G401.6 (cell line): ENCODE measurements around the gene HIPK1.

Experiments used
- FAIRE-seq: peaks from 2 replicates; lab custom pipeline; 2012; peaks lifted over from hg19 to GRCh38; lab: Jason Lieb, UNC

Gene HIPK1

GRCh38 chr1:113928941-113929749, at the start of gene HIPK1:
HIPK1 (plus strand) TSS chr1:113929324.
- no peak for FAIRE-seq

GRCh38 chr1:113879739-113880038, 49.4 kb upstream of the HIPK1 start:
- FAIRE-seq = no peak

GRCh38 chr1:113881661-113882060, 47.5 kb upstream of the HIPK1 start:
- no peak for FAIRE-seq

GRCh38 chr1:113886417-113887401, 42.4 kb upstream of the HIPK1 start:
- no peak for FAIRE-seq

- no peak for FAIRE-seq
These were observed 41.5 kb upstream of the HIPK1 start, which contains the start of gene BCL2L15 for GRCh38 chr1:113887402-113888175. BCL2L15 (minus strand) TSS chr1:113887581; CDS start chr1:113887375, 206 bp downstream.

GRCh38 chr1:113890816-113891215, 38.3 kb upstream of the HIPK1 start:
- FAIRE-seq = no peak

- no peak for FAIRE-seq
These were observed 37.4 kb upstream of the HIPK1 start for GRCh38 chr1:113891631-113892220.

- no peak for FAIRE-seq
These were observed 35.9 kb upstream of the HIPK1 start for GRCh38 chr1:113893267-113893666.

GRCh38 chr1:113895098-113895497, 34.0 kb upstream of the HIPK1 start:
- FAIRE-seq = no peak

GRCh38 chr1:113895961-113896360, 33.2 kb upstream of the HIPK1 start:
- FAIRE-seq = no peak

GRCh38 chr1:113898241-113898814, 30.8 kb upstream of the HIPK1 start:
- FAIRE-seq = no peak

- no peak for FAIRE-seq
These were observed 30.0 kb upstream of the HIPK1 start for GRCh38 chr1:113899111-113899510.

GRCh38 chr1:113901191-113901590, 27.9 kb upstream of the HIPK1 start:
- FAIRE-seq = no peak

GRCh38 chr1:113903501-113904292, 25.4 kb upstream of the HIPK1 start:
- FAIRE-seq = no peak

GRCh38 chr1:113904293-113904673, 24.8 kb upstream of the HIPK1 start:
- no peak for FAIRE-seq

GRCh38 chr1:113904674-113905434, 24.3 kb upstream of the HIPK1 start, which contains the start of the genes AP4B1 and DCLRE1B:
AP4B1 (minus strand) TSS chr1:113904799; CDS start chr1:113904717, 82 bp downstream.
DCLRE1B (plus strand) TSS chr1:113905326; CDS start chr1:113905587, 261 bp downstream.
- FAIRE-seq = peak; percentile 99

- FAIRE-seq = no peak
These were observed 23.7 kb upstream of the HIPK1 start for GRCh38 chr1:113905435-113905861.

GRCh38 chr1:113912594-113913311, 16.4 kb upstream of the HIPK1 start:
- no peak for FAIRE-seq

GRCh38 chr1:113913312-113913668, 15.8 kb upstream of the HIPK1 start:
- FAIRE-seq = no peak
